Measurements from ENCODE around the gene SEPTIN7. TPM values are rescaled to one million over a fixed set of nuclear protein-coding genes. Genes with fewer than 3 reads are reported as not detected.

Gene SEPTIN7
- total and polyA plus RNA-seq, 2 of the 13 experiments (the other 11 are each of a cell fraction or from before 2014, with no cell fraction given): 103 to 129 TPM

DNA sequence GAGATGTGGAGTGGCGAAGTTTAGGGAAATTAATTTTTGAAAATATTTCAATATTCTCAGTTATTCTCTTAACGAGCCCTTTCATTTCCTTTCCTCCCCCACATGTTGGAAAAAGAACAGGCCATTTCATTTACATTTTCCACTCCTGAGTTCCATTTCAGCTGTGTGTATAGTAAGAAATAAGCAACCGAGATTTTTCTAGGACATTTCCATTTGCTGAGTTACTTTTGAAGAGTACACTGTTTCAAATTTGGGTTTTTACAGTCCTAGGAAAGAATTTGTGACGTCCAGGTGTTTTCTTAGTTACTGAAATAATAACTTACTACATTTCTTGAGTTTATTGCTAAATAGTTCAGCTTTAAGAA, 1.2 kb downstream of the SEPTIN7 start:
- FAIRE-seq: peak; percentile 32
- Histone ChIP-seq H3K4me3 (replicated peaks in 1 of 3; ENCODE audit: insufficient read depth in 1 of 3, low read depth in 2 of 3, low read length in 3 of 3) (peak overlapping the region; percentile 85 to 97 (median 87)), H3K27me3 (ENCODE audit: control insufficient read depth in 1 of 2, insufficient read depth in 2 of 2, low read length in 2 of 2) (peaks cover 0 to 3% of the 10 kb centered on the region in 2 experiments; a peak in 1 of 5 replicates), H4K20me1 (ENCODE audit: insufficient read depth, low read length) (peaks cover 32% of the 10 kb centered on the region), H3K79me2 (ENCODE audit: insufficient read depth, low read length) (peaks cover 62% of the 10 kb centered on the region), H3K36me3 (replicated peaks in 1 of 2; ENCODE audit: control insufficient read depth in 1 of 2, insufficient read depth in 2 of 2, low read length in 2 of 2) (no peaks in the 10 kb centered on the region), H3K4me2 (ENCODE audit: low read depth, low read length) (peak overlapping the region; percentile 84), H2AFZ (ENCODE audit: low read length) (no peak overlapping the region), H3K9ac (ENCODE audit: insufficient read depth, low read depth, low read length) (peak overlapping the region; percentile 90), H3K4me1 (ENCODE audit: insufficient read depth, low read length) (peaks cover 45% of the 10 kb centered on the region), H3K9me3 (ENCODE audit: low read length) (no peaks in the 10 kb centered on the region), H3K27ac (ENCODE audit: extremely low read length, insufficient read depth, low read length) (peak overlapping the region; percentile 96)
- intact Hi-C loops (cut with micrococcal nuclease; ENCODE audit: unreplicated experiment): loop anchor here (1.0 to 5.0 kb wide), 3 partner anchors 93 to 585 kb away; partner anchors contain the start of gene ANLN
- under 1% methylated on average over 4 of the region's 4 CpGs for WGBS (ENCODE audit: low lambda C conversion rate)
- TSS peak; percentile 70 for BruUV-seq (replicated peaks)
- ChIA-PET CTCF (ENCODE audit: low intra/inter-chr PET ratio, low total read pairs) (no interaction called here), POLR2A (interaction anchor here (4.0 kb wide), 1 partner anchor 106 kb away, joined by 52 read pairs; the partner anchor contains the start of gene HERPUD2)
- DNase-seq (ENCODE audit: low spot score): no peak
- in situ Hi-C loops (cut with HindIII; ENCODE audit: extremely low pct_ligation_motif_present, low pct_unique_long_range_greater_than_20kb): no loop called here
- no peak for ATAC-seq
- TF ChIP-seq, protein P1, sequence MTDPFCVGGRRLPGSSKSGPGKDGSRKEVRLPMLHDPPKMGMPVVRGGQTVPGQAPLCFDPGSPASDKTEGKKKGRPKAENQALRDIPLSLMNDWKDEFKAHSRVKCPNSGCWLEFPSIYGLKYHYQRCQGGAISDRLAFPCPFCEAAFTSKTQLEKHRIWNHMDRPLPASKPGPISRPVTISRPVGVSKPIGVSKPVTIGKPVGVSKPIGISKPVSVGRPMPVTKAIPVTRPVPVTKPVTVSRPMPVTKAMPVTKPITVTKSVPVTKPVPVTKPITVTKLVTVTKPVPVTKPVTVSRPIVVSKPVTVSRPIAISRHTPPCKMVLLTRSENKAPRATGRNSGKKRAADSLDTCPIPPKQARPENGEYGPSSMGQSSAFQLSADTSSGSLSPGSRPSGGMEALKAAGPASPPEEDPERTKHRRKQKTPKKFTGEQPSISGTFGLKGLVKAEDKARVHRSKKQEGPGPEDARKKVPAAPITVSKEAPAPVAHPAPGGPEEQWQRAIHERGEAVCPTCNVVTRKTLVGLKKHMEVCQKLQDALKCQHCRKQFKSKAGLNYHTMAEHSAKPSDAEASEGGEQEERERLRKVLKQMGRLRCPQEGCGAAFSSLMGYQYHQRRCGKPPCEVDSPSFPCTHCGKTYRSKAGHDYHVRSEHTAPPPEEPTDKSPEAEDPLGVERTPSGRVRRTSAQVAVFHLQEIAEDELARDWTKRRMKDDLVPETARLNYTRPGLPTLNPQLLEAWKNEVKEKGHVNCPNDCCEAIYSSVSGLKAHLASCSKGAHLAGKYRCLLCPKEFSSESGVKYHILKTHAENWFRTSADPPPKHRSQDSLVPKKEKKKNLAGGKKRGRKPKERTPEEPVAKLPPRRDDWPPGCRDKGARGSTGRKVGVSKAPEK (CRISPR knock-in tag; IDR thresholded peaks at IDR 0.05; ENCODE audit: borderline replicate concordance): 0 out of 2 replicates have a peak, but pooled peaks have one; percentile 14
- TF ChIP-seq, protein P2, sequence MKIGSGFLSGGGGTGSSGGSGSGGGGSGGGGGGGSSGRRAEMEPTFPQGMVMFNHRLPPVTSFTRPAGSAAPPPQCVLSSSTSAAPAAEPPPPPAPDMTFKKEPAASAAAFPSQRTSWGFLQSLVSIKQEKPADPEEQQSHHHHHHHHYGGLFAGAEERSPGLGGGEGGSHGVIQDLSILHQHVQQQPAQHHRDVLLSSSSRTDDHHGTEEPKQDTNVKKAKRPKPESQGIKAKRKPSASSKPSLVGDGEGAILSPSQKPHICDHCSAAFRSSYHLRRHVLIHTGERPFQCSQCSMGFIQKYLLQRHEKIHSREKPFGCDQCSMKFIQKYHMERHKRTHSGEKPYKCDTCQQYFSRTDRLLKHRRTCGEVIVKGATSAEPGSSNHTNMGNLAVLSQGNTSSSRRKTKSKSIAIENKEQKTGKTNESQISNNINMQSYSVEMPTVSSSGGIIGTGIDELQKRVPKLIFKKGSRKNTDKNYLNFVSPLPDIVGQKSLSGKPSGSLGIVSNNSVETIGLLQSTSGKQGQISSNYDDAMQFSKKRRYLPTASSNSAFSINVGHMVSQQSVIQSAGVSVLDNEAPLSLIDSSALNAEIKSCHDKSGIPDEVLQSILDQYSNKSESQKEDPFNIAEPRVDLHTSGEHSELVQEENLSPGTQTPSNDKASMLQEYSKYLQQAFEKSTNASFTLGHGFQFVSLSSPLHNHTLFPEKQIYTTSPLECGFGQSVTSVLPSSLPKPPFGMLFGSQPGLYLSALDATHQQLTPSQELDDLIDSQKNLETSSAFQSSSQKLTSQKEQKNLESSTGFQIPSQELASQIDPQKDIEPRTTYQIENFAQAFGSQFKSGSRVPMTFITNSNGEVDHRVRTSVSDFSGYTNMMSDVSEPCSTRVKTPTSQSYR (CRISPR knock-in tag; IDR thresholded peaks at IDR 0.05; ENCODE audit: borderline replicate concordance): no peak
- no peak for TF ChIP-seq ZNF563 (CRISPR knock-in tag; IDR thresholded peaks at IDR 0.05)
- TF ChIP-seq, protein P3, sequence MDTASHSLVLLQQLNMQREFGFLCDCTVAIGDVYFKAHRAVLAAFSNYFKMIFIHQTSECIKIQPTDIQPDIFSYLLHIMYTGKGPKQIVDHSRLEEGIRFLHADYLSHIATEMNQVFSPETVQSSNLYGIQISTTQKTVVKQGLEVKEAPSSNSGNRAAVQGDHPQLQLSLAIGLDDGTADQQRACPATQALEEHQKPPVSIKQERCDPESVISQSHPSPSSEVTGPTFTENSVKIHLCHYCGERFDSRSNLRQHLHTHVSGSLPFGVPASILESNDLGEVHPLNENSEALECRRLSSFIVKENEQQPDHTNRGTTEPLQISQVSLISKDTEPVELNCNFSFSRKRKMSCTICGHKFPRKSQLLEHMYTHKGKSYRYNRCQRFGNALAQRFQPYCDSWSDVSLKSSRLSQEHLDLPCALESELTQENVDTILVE (CRISPR knock-in tag; IDR thresholded peaks at IDR 0.05): no peak
- no peak for TF ChIP-seq ZNF556 (CRISPR knock-in tag; IDR thresholded peaks at IDR 0.05; ENCODE audit: borderline replicate concordance)
- TF ChIP-seq, protein P4, sequence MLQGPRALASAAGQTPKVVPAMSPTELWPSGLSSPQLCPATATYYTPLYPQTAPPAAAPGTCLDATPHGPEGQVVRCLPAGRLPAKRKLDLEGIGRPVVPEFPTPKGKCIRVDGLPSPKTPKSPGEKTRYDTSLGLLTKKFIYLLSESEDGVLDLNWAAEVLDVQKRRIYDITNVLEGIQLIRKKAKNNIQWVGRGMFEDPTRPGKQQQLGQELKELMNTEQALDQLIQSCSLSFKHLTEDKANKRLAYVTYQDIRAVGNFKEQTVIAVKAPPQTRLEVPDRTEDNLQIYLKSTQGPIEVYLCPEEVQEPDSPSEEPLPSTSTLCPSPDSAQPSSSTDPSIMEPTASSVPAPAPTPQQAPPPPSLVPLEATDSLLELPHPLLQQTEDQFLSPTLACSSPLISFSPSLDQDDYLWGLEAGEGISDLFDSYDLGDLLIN (CRISPR knock-in tag; IDR thresholded peaks at IDR 0.05; ENCODE audit: borderline replicate concordance): no peak

Data from HepG2 (cell line).